Upper lobe of left lung (tissue), 6 donors: Measurements from ENCODE around the gene FHOD1. TPM values are rescaled to one million over a fixed set of nuclear protein-coding genes. Genes with fewer than 3 reads are reported as not detected.

Experiments used
- ATAC-seq, 2 donors: fragments of 200-7000 bp; cut with Tn5 transposase; one replicate each; pipeline ENCODE4 v1.9.1; 2022; ENCODE audit warnings: mild to moderate bottlenecking in 2 of 2, moderate library complexity in 2 of 2; ENCODE audit not compliant: low FRiP score in 2 of 2
- DNase-seq, 2 donors: peaks; one replicate each; pipeline ENCODE4 v3.0.0-alpha.2; 2019 to 2020
- H3K27ac ChIP-seq, 4 donors: fragments of 200-600 bp; sonication (generic); one replicate each; pipeline ENCODE4 v1.5.1; 2016 to 2019
- H3K27me3 ChIP-seq, 4 donors: fragments of 200-600 bp; sonication (generic); one replicate each; pipeline ENCODE4 v1.5.1; 2017 to 2019
- H3K36me3 ChIP-seq, 4 donors: fragments of 200-600 bp; sonication (generic); one replicate each; pipeline ENCODE4 v1.5.1; 2016 to 2019
- H3K4me1 ChIP-seq, 4 donors: fragments of 200-600 bp; sonication (generic); one replicate each; pipeline ENCODE4 v1.5.1; 2018 to 2019
- H3K4me3 ChIP-seq, 4 donors: fragments of 200-600 bp; sonication (generic); one replicate each; pipeline ENCODE4 v1.5.1; 2017 to 2019; ENCODE audit warnings: mild to moderate bottlenecking in 2 of 4, moderate library complexity in 1 of 4
- H3K9me3 ChIP-seq, 4 donors: fragments of 200-600 bp; sonication (generic); one replicate each; pipeline ENCODE4 v1.5.1; 2018 to 2019
- EP300 ChIP-seq, 4 donors: sonication (generic); formaldehyde crosslinking; IDR thresholded peaks; one replicate each; pipeline ENCODE4 v1.5.1; 2017; ENCODE audit warnings: antibody characterized with exemption in 4 of 4, control low read depth in 2 of 4
- POLR2A ChIP-seq, 4 donors: fragments of 450-650 bp; IDR thresholded peaks; one replicate each; pipeline ENCODE4 v1.5.1; 2016 to 2017; ENCODE audit warnings: antibody characterized with exemption in 4 of 4, mild to moderate bottlenecking in 2 of 4
- POLR2AphosphoS5 ChIP-seq, 2 donors: sonication (generic); formaldehyde crosslinking; IDR thresholded peaks; one replicate each; pipeline ENCODE4 v1.5.1; 2017; ENCODE audit warnings: antibody characterized with exemption in 2 of 2
- WGBS, 2 donors: methylation state at CpG; one replicate each; pipeline ENCODE4 v1.1.5; 2017 to 2018; 5-methylcytosine and 5-hydroxymethylcytosine counted together
- total RNA-seq, 6 donors: library from RNA; depleted of rRNA in 4 of 6; stranded (reverse); fragments of >200 nt in 4 of 6; gene quantifications; one replicate each; pipeline versions ENCODE4 v1.1.0 to v1.2.1, GENCODE V29; 2016 to 2021
- TF ChIP-seq, protein P1 (sequence below), 6 experiments: fragments of 450-650 bp in 4 of 6; fragments of 200-600 bp in 2 of 6; sonication (generic) in 2 of 6; IDR thresholded peaks; one replicate each; pipeline ENCODE4 v1.5.1; 2016 to 2019; ENCODE audit warnings: antibody characterized with exemption in 6 of 6
- donor health status: DM: no; HTN: no; CAD: no; lungs with moderate emphysema.
- donor health status: DM: no; HTN: yes; CAD: no; lungs with severe emphysema.

The FHOD1 gene
- total RNA-seq, 6 donors from 2014 or later = 26.0 to 310 (median 91.0) TPM

DNA sequence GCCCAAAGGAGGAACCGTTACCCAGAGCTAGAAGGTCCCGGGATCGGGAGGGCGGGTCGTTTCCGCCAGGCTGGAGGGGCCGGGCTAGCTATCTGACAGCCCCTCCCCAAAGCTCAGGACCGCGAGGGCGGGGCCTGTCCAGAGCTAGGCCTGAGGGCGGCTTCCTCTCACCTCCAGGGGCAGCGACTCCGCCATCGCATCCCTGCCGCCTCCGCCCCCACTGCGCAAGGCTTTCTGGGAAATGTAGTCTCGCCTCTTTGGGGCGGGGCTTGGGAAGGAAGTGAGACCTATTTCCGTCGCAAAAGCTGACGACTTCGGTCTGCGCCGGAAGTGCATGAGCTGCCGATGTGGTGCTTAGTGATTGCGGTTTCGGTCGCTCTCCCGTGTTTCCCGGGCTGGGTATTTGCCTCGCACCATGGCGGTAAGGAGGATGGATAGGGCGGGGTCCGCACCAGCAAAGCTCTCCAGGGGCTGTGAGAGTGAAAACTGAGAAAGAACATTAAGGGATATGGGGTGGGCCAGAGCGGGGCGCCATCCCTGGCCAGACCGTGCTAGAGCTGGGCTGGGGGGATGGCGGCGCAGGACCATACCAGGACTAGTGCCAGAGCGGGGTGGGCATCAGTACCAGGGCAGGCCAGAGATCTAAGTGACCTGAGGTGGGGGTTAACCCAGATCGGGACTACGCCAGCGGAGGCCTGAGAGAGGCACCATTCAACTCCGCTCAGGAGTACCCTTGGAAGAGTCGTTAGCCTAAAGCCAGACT lies 20.3 kb downstream of the FHOD1 start, which contains the start of gene TMEM208:
Gene TMEM208 (plus strand): TSS at position 327 of the 763 bp plus-strand sequence. CDS start 89 bp downstream, at position 416.
- Histone ChIP-seq H3K36me3 (peaks cover 35 to 41% (median 39%) of the 10 kb centered on the region in 4 donors), H3K4me1 (peaks cover 17 to 40% (median 29%) of the 10 kb centered on the region in 4 donors), H3K9me3 (no peaks in the 10 kb centered on the region), H3K4me3 (peak within 1 kb of the TSS; percentile 78 to 99 (median 90)), H3K27me3 (no peaks in the 10 kb centered on the region), H3K27ac (peak within 1 kb of the TSS; percentile 81 to 91 (median 88))
- peak; percentile 97 to 98 for ATAC-seq
- 0 to 1% methylated on average over 25 to 41 of the region's 46 CpGs for WGBS, 2 donors
- TF ChIP-seq EP300 (IDR thresholded peaks at IDR 0.05) (peak in 1 of 4 donors; percentile 72), POLR2A (IDR thresholded peaks at IDR 0.05) (peak in 2 of 4 donors; percentile 67 to 83), POLR2AphosphoS5 (IDR thresholded peaks at IDR 0.05) (peak; percentile 99)
- TF ChIP-seq, protein P1, sequence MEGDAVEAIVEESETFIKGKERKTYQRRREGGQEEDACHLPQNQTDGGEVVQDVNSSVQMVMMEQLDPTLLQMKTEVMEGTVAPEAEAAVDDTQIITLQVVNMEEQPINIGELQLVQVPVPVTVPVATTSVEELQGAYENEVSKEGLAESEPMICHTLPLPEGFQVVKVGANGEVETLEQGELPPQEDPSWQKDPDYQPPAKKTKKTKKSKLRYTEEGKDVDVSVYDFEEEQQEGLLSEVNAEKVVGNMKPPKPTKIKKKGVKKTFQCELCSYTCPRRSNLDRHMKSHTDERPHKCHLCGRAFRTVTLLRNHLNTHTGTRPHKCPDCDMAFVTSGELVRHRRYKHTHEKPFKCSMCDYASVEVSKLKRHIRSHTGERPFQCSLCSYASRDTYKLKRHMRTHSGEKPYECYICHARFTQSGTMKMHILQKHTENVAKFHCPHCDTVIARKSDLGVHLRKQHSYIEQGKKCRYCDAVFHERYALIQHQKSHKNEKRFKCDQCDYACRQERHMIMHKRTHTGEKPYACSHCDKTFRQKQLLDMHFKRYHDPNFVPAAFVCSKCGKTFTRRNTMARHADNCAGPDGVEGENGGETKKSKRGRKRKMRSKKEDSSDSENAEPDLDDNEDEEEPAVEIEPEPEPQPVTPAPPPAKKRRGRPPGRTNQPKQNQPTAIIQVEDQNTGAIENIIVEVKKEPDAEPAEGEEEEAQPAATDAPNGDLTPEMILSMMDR (IDR thresholded peaks at IDR 0.05) = peak in 5 of 6 experiments; percentile 18 to 57 (median 54)
- DNase-seq = peak; percentile 95 to 98

DNA sequence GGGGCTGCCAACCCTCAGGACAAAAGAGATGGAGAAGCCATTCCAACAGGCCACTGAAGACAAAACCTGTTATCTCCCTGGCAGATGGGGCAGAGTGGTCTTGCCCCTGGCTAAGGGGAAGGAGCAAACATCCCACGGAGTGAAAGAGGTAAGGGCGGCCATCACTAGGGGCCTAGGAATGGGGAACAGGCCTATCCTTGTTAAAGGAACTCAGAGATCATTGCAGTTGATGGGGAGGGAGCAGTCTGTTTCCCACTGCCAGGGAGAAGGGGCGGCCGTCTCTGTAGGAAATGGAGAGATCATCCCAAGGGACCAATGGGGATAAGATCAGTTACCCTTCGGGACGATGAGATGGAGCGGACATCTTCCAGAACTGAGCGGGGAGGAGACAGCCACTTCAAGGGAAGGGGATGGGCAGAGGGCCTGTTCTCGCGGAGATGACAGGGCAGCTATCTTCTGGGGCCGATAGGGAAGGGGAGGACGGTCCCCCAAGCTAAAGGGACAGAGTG lies 20.9 kb downstream of the FHOD1 start:
- 12 to 16% methylated on average over 11 to 12 of the region's 12 CpGs for WGBS, 2 donors
- Histone ChIP-seq H3K36me3 (peaks cover 29 to 34% (median 33%) of the 10 kb centered on the region in 4 donors), H3K4me3 (peak overlapping the region; percentile 38 to 99 (median 90)), H3K27me3 (no peaks in the 10 kb centered on the region), H3K4me1 (peaks cover 17 to 40% (median 29%) of the 10 kb centered on the region in 4 donors), H3K9me3 (no peaks in the 10 kb centered on the region), H3K27ac (peak overlapping the region; percentile 81 to 91 (median 88))
- TF ChIP-seq EP300 (IDR thresholded peaks at IDR 0.05) (no peak), POLR2AphosphoS5 (IDR thresholded peaks at IDR 0.05) (no peak), POLR2A (IDR thresholded peaks at IDR 0.05) (no peak)
- TF ChIP-seq, protein P1 (IDR thresholded peaks at IDR 0.05) = no peak
- peak in 1 of 2 donors; percentile 1 for ATAC-seq
- DNase-seq = no peak

DNA sequence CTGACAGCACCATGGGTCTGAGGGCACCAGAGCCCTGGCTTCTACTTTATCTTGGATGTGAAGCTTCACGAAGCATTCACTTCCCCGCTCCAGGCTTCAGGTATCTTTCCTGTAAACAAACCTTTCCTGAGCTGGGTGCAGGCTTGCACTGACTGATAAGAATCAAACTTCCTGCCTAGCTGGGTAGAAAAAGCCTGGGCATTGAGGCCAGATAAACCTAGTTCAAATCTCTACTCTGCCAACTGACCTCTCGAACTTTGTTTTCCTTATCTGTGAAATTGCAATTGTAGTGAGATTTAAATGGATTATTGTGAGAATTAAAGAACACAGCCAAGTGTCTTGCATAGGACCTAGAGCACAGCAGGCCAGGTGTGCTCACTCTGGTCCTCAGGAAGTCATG lies 23.3 kb downstream of the FHOD1 start:
- no peaks in the 10 kb centered on the region for H3K9me3 ChIP-seq
- peaks cover 7 to 11% (median 9%) of the 10 kb centered on the region in 4 donors for H3K36me3 ChIP-seq

GRCh38 chr16:67216612-67217490 lies 30.4 kb downstream of the FHOD1 start:
- DNase-seq = peak in 1 of 2 donors; percentile 64
- TF ChIP-seq POLR2A (IDR thresholded peaks at IDR 0.05) (peak in 1 of 4 donors; percentile 18), POLR2AphosphoS5 (IDR thresholded peaks at IDR 0.05) (peak in 1 of 2 donors; percentile 35), EP300 (IDR thresholded peaks at IDR 0.05) (no peak)
- TF ChIP-seq, protein P1 (IDR thresholded peaks at IDR 0.05) = no peak
- no peaks in the 10 kb centered on the region for H3K36me3 ChIP-seq
- peak; percentile 71 to 76 for ATAC-seq
- peak overlapping the region; percentile 32 to 67 (median 41) for H3K27ac ChIP-seq
- no peaks in the 10 kb centered on the region for H3K9me3 ChIP-seq
- H3K4me3 ChIP-seq = no peak overlapping the region
- 53% methylated on average over 18 of the region's 18 CpGs for WGBS, 2 donors
- no peaks in the 10 kb centered on the region for H3K27me3 ChIP-seq
- peaks cover 23 to 34% (median 31%) of the 10 kb centered on the region in 4 donors for H3K4me1 ChIP-seq

More for the DNA sequence above, 23.3 kb downstream of the FHOD1 start:
- 44 to 53% methylated on average over 1 to 3 of the region's 3 CpGs for WGBS, 2 donors
- no peaks in the 10 kb centered on the region for H3K27me3 ChIP-seq
- ATAC-seq (no peak), DNase-seq (no peak)
- no peak for TF ChIP-seq POLR2A (IDR thresholded peaks at IDR 0.05)
- TF ChIP-seq, protein P1 (IDR thresholded peaks at IDR 0.05) = no peak
- H3K27ac ChIP-seq = peak overlapping the region in 2 of 4 donors; percentile 53 to 64
- peaks cover 17 to 40% (median 29%) of the 10 kb centered on the region in 4 donors for H3K4me1 ChIP-seq
- H3K4me3 ChIP-seq = no peak overlapping the region
